ENCODE measurements around the gene AP1S3. TPM values are rescaled to one million over a fixed set of nuclear protein-coding genes. Genes with fewer than 3 reads are reported as not detected.
A peak's percentile ranks its signal among the peaks of the same experiment; 100 is the strongest.

AP1S3 gene
- total RNA-seq, 1 experiment from 2014 or later, result 17.4 TPM

GRCh38 chr2:223725986-223726970 is 111.1 kb downstream of the AP1S3 start (continued):
- TF ChIP-seq CREM (CRISPR knock-in tag; IDR thresholded peaks at IDR 0.05) (no peak), E2F5 (CRISPR knock-in tag; IDR thresholded peaks at IDR 0.05) (no peak)

DNA sequence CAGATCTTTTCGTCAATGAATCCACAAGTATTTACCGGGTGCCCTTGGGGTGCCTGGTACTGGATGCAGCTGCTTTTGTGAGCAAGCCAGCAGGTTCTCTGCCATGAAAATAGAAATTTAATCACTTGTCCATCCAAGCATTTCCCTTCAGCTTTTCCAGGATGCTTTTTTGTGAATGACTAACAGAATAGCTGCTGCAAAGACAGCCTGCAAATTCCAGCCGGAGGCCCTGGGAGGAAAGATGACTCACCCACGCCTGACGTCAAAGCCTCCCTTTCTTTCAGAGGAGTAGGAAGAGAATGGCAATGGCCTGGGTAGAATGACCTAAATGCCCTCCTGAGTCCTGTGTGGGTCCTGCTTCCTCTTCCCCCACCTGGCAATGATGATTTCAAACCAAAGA is 111.9 kb downstream of the AP1S3 start:
- H3K27ac Mint-ChIP-seq, result peak overlapping the region; percentile 84
- H3K4me1 Mint-ChIP-seq, result peaks cover 39% of the 10 kb centered on the region
- no peaks in the 10 kb centered on the region for H3K9me3 Mint-ChIP-seq
- no peak overlapping the region for H3K4me3 Mint-ChIP-seq
- DNase-seq (ENCODE audit: low spot score) (peak; percentile 67), ATAC-seq (peak; percentile 79)
- ChIA-PET CTCF (interaction anchor here (1.5 to 2.5 kb wide), 4 partner anchors 28 to 266 kb away, joined by 3 to 6 read pairs (median 3); no protein-coding TSS in a partner anchor), POLR2A (no interaction called here)
- TF ChIP-seq FOXK1 (CRISPR knock-in tag; IDR thresholded peaks at IDR 0.05), result no peak
- TF ChIP-seq, protein P1, sequence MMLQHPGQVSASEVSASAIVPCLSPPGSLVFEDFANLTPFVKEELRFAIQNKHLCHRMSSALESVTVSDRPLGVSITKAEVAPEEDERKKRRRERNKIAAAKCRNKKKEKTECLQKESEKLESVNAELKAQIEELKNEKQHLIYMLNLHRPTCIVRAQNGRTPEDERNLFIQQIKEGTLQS (CRISPR knock-in tag; conservative IDR thresholded peaks at IDR 0.05), result 0 out of 2 replicates have a peak, but pooled peaks have one; percentile 49
- TF ChIP-seq GRHL2 (CRISPR knock-in tag; IDR thresholded peaks at IDR 0.05; ENCODE audit: insufficient replicate concordance, severe bottlenecking), result no peak
- TF ChIP-seq NFYB (CRISPR knock-in tag; conservative IDR thresholded peaks at IDR 0.05; ENCODE audit: low read depth), result no peak
- TF ChIP-seq, protein P2, sequence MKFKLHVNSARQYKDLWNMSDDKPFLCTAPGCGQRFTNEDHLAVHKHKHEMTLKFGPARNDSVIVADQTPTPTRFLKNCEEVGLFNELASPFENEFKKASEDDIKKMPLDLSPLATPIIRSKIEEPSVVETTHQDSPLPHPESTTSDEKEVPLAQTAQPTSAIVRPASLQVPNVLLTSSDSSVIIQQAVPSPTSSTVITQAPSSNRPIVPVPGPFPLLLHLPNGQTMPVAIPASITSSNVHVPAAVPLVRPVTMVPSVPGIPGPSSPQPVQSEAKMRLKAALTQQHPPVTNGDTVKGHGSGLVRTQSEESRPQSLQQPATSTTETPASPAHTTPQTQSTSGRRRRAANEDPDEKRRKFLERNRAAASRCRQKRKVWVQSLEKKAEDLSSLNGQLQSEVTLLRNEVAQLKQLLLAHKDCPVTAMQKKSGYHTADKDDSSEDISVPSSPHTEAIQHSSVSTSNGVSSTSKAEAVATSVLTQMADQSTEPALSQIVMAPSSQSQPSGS (CRISPR knock-in tag; IDR thresholded peaks at IDR 0.05; ENCODE audit: borderline replicate concordance, low read depth), result no peak
- peak; percentile 31; the same call in 1 of the 2 replicates for TF ChIP-seq TEAD1 (CRISPR knock-in tag; IDR thresholded peaks at IDR 0.05)
- TF ChIP-seq ZBTB21 (CRISPR knock-in tag; IDR thresholded peaks at IDR 0.05; ENCODE audit: borderline replicate concordance), result peak; percentile 79
- TF ChIP-seq ZNF423 (CRISPR knock-in tag; IDR thresholded peaks at IDR 0.05), result no peak
- no peak for TF ChIP-seq ZNF317 (CRISPR knock-in tag; IDR thresholded peaks at IDR 0.05; ENCODE audit: borderline replicate concordance, low read depth)
- TF ChIP-seq, protein P3, sequence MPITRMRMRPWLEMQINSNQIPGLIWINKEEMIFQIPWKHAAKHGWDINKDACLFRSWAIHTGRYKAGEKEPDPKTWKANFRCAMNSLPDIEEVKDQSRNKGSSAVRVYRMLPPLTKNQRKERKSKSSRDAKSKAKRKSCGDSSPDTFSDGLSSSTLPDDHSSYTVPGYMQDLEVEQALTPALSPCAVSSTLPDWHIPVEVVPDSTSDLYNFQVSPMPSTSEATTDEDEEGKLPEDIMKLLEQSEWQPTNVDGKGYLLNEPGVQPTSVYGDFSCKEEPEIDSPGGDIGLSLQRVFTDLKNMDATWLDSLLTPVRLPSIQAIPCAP (CRISPR knock-in tag; IDR thresholded peaks at IDR 0.05), result no peak
- H3K36me3 Mint-ChIP-seq, result no peaks in the 10 kb centered on the region
- no peaks in the 10 kb centered on the region for H3K27me3 Mint-ChIP-seq (ENCODE audit: low read depth)

- Mint-ChIP-seq H3K9me3 (no peaks in the 10 kb centered on the region), H3K36me3 (no peaks in the 10 kb centered on the region), H3K27ac (peak overlapping the region; percentile 43), H3K4me1 (peaks cover 39% of the 10 kb centered on the region), H3K27me3 (ENCODE audit: low read depth) (no peaks in the 10 kb centered on the region), H3K4me3 (no peak overlapping the region)
- ATAC-seq, result peak; percentile 16; the same call in 1 of the 2 replicates
- ChIA-PET POLR2A (no interaction called here), CTCF (interaction anchor here (0.6 to 2.5 kb wide), 3 partner anchors 27 to 137 kb away, joined by 3 to 6 read pairs (median 3); no protein-coding TSS in a partner anchor)
- DNase-seq (ENCODE audit: low spot score), result no peak
- TF ChIP-seq HMGXB4 (CRISPR knock-in tag; IDR thresholded peaks at IDR 0.05) (no peak), NFYB (CRISPR knock-in tag; conservative IDR thresholded peaks at IDR 0.05; ENCODE audit: low read depth) (no peak), ZNF416 (CRISPR knock-in tag; IDR thresholded peaks at IDR 0.05) (no peak), ZNF671 (CRISPR knock-in tag; IDR thresholded peaks at IDR 0.05) (no peak), GRHL2 (CRISPR knock-in tag; IDR thresholded peaks at IDR 0.05; ENCODE audit: insufficient replicate concordance, severe bottlenecking) (no peak), ZNF263 (CRISPR knock-in tag; IDR thresholded peaks at IDR 0.05; ENCODE audit: low read depth) (no peak), ZNF219 (CRISPR knock-in tag; IDR thresholded peaks at IDR 0.05; ENCODE audit: borderline replicate concordance) (no peak), OVOL2 (CRISPR knock-in tag; IDR thresholded peaks at IDR 0.05; ENCODE audit: borderline replicate concordance) (no peak), JUN (CRISPR knock-in tag; IDR thresholded peaks at IDR 0.05) (no peak), ZNF396 (CRISPR knock-in tag; IDR thresholded peaks at IDR 0.05; ENCODE audit: borderline replicate concordance) (no peak), RORB (CRISPR knock-in tag; IDR thresholded peaks at IDR 0.05) (no peak), E2F1 (CRISPR knock-in tag; IDR thresholded peaks at IDR 0.05) (no peak), PRRX2 (CRISPR knock-in tag; IDR thresholded peaks at IDR 0.05) (no peak), SMAD4 (CRISPR knock-in tag; IDR thresholded peaks at IDR 0.05) (no peak)
- TF ChIP-seq, protein P4, sequence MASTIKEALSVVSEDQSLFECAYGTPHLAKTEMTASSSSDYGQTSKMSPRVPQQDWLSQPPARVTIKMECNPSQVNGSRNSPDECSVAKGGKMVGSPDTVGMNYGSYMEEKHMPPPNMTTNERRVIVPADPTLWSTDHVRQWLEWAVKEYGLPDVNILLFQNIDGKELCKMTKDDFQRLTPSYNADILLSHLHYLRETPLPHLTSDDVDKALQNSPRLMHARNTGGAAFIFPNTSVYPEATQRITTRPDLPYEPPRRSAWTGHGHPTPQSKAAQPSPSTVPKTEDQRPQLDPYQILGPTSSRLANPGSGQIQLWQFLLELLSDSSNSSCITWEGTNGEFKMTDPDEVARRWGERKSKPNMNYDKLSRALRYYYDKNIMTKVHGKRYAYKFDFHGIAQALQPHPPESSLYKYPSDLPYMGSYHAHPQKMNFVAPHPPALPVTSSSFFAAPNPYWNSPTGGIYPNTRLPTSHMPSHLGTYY (CRISPR knock-in tag; IDR thresholded peaks at IDR 0.05), result no peak
Measured at GRCh38 chr2:223724861-223725260, 112.5 kb downstream of the AP1S3 start.
